GM23338 (cell line): ENCODE results near the gene PDE6A.
A peak's percentile ranks its signal among the peaks of the same experiment; 100 is the strongest.

Experiments
- CTCF ChIP-seq, 2 experiments: fragments of 200-600 bp in 1 of 2; sonication (generic) in 1 of 2; conservative IDR thresholded peaks; 2 replicates each; pipeline versions ENCODE4 v1.5.1 to v1.6.1; 2016 to 2017; ENCODE audit warnings: antibody characterized with exemption in 2 of 2, low read depth in 2 of 2, mild to moderate bottlenecking in 2 of 2, moderate library complexity in 1 of 2
- JUNB ChIP-seq: IDR thresholded peaks from one replicate; pipeline ENCODE4 v1.6.1; 2016; ENCODE audit warnings: antibody characterized with exemption; ENCODE audit not compliant: unreplicated experiment
- POLR2AphosphoS5 ChIP-seq: IDR thresholded peaks from 2 replicates; pipeline ENCODE4 v1.6.1; 2016; ENCODE audit warnings: antibody characterized with exemption, low read depth
- ZNF114 ChIP-seq: fragments of 250-450 bp; sonication (Bioruptor Pico); IDR thresholded peaks from 2 replicates; pipeline ENCODE4 v1.5.0; 2020; ENCODE audit warnings: mild to moderate bottlenecking, moderate library complexity

- TF ChIP-seq CTCF (conservative IDR thresholded peaks at IDR 0.05; ENCODE audit: low read depth in 2 of 2), result peak; percentile 56 to 62
- TF ChIP-seq JUNB, result no peak
- no peak for TF ChIP-seq ZNF114 (CRISPR knock-in tag)
- TF ChIP-seq POLR2AphosphoS5, result no peak
Measured at GRCh38 chr5:149961957-149962409, 17.4 kb upstream of the PDE6A start.
